ES-I3 (cell line): Measurements from ENCODE around the gene IGFBP7.

Experiments used
- H3K36me3 ChIP-seq: 2 replicates; pipeline ENCODE4 v1.6.1; 2013; ENCODE audit warnings: mild to moderate bottlenecking, low read length, control low read depth, moderate library complexity; ENCODE audit not compliant: insufficient read depth
- H3K4me1 ChIP-seq: 2 replicates; pipeline ENCODE4 v1.6.1; 2013; ENCODE audit warnings: mild to moderate bottlenecking, control low read depth, low read length; ENCODE audit not compliant: insufficient read depth
- H3K9ac ChIP-seq: 2 replicates; pipeline ENCODE4 v1.6.1; 2013; ENCODE audit warnings: low read depth, mild to moderate bottlenecking, low read length, moderate library complexity
- H3K9me3 ChIP-seq: 2 replicates; pipeline ENCODE4 v1.6.1; 2013; ENCODE audit warnings: mild to moderate bottlenecking, low read length, moderate library complexity; ENCODE audit not compliant: control insufficient read depth, insufficient read depth

Gene IGFBP7

DNA sequence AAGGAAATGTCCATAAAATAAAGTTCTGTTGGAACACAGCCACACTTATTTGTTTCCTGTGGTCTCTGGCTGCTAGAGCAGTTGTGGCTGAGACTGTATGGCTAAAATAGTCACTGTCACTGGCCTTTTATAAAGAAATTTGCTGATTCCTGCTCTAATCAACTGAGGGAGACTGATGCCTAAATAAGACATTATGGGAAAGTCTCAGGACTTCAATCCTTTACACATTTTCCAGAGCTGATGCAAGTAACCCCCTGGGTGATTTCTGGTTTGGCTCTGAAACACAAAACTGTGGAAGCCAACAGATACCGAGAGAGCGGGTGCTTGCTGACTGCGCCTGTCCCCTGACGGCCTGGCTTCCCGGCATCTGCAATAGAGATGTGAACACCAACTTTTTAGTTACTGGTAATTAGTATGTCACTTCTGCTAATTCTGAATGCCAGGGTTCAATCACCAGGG, 67.4 kb downstream of the IGFBP7 start:
- Histone ChIP-seq H3K9me3 (peaks cover 5% of the 10 kb centered on the region; the same call in 1 of the 2 replicates), H3K9ac (no peak overlapping the region), H3K36me3 (no peaks in the 10 kb centered on the region), H3K4me1 (peaks cover 14% of the 10 kb centered on the region)

DNA sequence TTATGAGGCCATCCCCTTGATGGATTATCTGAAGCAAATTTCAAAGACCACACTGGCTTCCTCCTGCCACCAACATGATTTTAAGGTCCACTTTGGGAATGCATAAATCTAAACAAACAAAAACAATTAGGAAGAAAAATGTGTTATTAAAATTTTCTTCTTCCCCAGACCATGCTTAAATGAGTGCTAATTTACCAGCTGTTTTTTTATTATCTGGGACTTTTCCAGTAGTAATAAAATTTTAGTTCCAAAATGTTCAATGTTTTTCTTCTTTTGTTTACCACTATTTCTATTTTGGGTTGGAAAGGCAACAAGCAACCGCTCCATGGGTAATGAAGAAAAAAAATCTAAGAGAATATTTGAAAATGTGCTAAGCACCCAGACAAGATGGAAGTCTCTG, 69.2 kb downstream of the IGFBP7 start:
- Histone ChIP-seq H3K9me3 (no peaks in the 10 kb centered on the region), H3K36me3 (no peaks in the 10 kb centered on the region), H3K4me1 (peaks cover 14% of the 10 kb centered on the region), H3K9ac (no peak overlapping the region)

- no peak overlapping the region for H3K9ac ChIP-seq
- peaks cover 14% of the 10 kb centered on the region for H3K4me1 ChIP-seq
- no peaks in the 10 kb centered on the region for H3K9me3 ChIP-seq
- H3K36me3 ChIP-seq: no peaks in the 10 kb centered on the region
Measured at GRCh38 chr4:57040510-57040909, 69.7 kb downstream of the IGFBP7 start.

GRCh38 chr4:57039345-57039744, 70.8 kb downstream of the IGFBP7 start:
- Histone ChIP-seq H3K36me3 (no peaks in the 10 kb centered on the region), H3K9me3 (no peaks in the 10 kb centered on the region), H3K4me1 (peaks cover 14% of the 10 kb centered on the region), H3K9ac (no peak overlapping the region)

- H3K36me3 ChIP-seq: no peaks in the 10 kb centered on the region
- no peak overlapping the region for H3K9ac ChIP-seq
- H3K9me3 ChIP-seq: no peaks in the 10 kb centered on the region
- peaks cover 14% of the 10 kb centered on the region for H3K4me1 ChIP-seq
Measured at GRCh38 chr4:57037982-57038604, 72.1 kb downstream of the IGFBP7 start.

- H3K9ac ChIP-seq: no peak overlapping the region
- H3K4me1 ChIP-seq: peaks cover 5% of the 10 kb centered on the region; the same call in 1 of the 2 replicates
- no peaks in the 10 kb centered on the region for H3K9me3 ChIP-seq
- H3K36me3 ChIP-seq: peaks cover 11% of the 10 kb centered on the region
Measured at GRCh38 chr4:57034520-57034919, 75.7 kb downstream of the IGFBP7 start.

DNA sequence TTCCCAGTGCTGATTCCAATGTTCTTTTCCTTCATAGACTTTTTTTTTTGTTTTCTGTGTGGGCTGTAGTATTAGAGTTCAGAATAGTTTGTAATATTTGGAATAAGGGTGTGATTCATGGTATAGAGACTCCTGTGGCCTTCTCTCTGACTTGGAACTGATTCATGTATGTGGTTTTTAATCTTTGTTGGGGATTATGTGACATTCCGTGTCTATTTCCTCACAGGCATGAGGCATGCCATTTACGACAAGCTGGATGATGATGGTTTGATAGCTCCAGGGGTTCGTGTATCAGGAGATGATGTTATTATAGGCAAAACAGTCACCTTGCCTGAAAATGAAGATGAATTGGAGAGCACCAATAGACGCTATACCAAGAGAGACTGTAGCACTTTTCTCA, 87.1 kb downstream of the IGFBP7 start:
- Histone ChIP-seq H3K36me3 (peaks cover 27% of the 10 kb centered on the region), H3K4me1 (no peaks in the 10 kb centered on the region), H3K9me3 (no peaks in the 10 kb centered on the region), H3K9ac (no peak overlapping the region)

DNA sequence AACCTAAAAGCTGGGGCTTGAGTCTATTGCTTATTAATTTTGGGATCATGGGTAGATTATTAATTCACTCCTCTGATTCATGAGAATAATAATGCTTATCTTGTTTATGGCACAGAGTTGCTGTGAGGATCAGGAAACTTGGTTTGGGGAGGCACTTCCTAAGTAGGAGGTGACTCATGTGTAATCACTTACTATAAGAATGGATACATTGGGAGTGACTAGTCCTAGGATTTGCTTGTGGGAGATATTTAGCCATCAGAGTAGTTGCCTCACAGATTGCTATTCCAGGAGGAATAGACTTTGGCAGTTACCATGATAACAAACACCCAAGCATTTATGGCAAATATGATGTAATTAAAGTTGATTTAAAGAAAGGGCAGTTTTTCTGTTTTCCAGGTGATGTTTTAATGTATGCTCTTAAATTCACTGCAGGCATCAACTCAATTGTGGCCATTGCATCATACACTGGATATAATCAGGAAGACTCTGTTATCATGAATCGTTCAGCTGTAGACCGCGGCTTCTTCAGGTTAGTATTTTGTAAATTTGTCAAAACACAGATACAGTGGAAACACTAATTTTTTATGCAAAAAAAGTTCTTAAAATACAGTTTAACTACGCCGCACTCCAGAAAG, 89.6 kb downstream of the IGFBP7 start:
- Histone ChIP-seq H3K36me3 (peaks cover 37% of the 10 kb centered on the region), H3K4me1 (no peaks in the 10 kb centered on the region), H3K9me3 (no peaks in the 10 kb centered on the region), H3K9ac (no peak overlapping the region)

DNA sequence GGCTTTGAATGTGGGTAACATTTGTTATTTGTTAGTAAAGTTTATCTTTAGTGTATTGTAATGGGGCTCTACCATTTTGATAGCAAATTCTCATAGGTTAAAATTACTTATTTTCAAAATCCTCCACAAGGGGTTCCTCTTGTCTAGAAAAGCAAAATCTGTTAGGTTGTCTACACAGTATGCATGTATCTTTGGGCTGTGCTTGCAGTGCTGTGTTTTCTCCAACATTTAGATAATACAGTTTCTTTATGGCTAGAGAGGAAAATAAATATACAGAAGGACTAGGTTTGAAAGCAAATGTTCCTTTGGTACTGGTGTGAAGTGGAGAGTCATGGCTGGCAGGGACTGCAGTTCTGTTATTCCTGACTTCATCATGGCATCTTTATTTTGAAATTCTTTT, 91.2 kb downstream of the IGFBP7 start:
- Histone ChIP-seq H3K9me3 (no peaks in the 10 kb centered on the region), H3K9ac (no peak overlapping the region), H3K36me3 (peaks cover 30% of the 10 kb centered on the region), H3K4me1 (no peaks in the 10 kb centered on the region)

GRCh38 chr4:57013543-57014120, 96.6 kb downstream of the IGFBP7 start:
- peaks cover 29% of the 10 kb centered on the region for H3K36me3 ChIP-seq
- no peaks in the 10 kb centered on the region for H3K9me3 ChIP-seq
- H3K4me1 ChIP-seq: no peaks in the 10 kb centered on the region
- no peak overlapping the region for H3K9ac ChIP-seq

DNA sequence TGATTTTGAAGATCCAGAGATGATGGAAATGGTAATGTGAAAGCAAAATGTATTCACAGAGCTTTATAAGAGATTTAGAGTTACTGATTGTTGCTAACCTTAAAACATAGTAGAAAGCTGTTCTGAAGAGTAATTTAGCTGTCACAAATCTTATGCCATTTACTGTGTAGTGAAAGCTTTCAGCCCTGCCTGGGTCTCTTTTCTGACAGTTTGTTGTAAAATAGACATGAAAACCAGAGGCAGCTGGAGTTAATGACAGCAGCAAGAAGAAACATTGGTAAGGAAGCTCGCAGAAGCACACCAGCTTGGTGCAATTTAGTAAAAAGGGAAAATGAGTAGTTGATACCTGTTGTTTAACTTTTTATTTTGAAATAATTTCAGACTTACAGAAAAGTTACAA, 110.4 kb downstream of the IGFBP7 start:
- Histone ChIP-seq H3K36me3 (peaks cover 19% of the 10 kb centered on the region), H3K9ac (no peak overlapping the region), H3K9me3 (no peaks in the 10 kb centered on the region), H3K4me1 (no peaks in the 10 kb centered on the region)

DNA sequence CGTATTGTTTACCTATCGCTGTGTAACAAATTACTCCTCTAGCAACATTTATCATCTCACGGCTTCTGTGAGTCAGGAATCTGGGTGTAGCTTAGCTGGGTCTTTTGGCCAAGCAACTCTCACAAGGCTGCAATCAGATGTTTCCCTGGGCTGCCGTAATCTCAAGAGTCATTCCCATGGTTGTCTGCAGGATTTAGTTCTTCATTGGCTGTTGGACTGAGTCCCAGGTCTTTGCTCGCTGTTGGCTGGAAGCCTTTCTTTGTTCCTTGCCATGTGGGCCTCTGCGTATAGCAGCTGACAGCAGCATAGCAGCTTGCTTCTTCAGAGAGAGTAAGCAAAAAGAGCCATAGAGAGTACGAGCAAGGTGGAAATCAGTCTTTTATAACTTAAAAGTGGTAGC, 114.7 kb downstream of the IGFBP7 start:
- Histone ChIP-seq H3K4me1 (no peaks in the 10 kb centered on the region), H3K36me3 (peaks cover 19% of the 10 kb centered on the region), H3K9me3 (no peaks in the 10 kb centered on the region), H3K9ac (no peak overlapping the region)

DNA sequence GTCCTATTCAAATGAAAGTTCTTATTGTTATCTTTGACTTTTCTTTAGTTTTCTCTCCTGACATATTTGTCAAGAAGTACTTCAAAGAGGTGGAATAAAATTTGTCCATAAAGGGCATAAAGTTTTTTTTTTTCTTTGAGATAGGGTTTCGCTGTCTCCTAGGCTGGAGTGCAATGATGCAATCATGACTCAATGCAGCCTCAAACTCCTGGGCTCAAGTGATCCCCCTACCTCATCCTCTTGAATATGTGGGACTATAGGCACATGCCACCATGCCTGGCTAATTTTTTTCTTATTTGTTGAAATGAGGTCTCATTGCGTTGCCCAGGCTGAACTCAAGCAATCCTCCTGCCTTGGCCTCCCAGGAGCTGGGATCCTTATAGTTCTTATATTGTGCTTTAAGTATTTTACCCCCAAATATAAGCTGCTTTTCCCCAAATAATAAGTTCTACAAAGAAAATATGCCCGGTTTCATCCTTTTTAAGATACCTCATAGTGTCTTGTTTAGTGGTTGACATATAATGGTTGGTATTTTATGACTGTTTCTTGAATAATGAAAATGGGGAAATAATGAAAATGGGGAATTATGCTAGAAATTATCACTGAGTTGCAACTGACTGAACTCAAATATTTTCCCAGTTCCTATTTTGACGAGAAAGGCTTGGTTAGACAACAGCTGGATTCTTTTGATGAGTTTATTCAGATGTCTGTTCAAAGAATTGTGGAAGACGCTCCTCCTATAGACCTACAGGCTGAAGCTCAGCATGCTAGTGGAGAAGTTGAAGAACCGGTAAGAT, 119.9 kb downstream of the IGFBP7 start:
- Histone ChIP-seq H3K4me1 (no peaks in the 10 kb centered on the region), H3K9me3 (no peaks in the 10 kb centered on the region), H3K9ac (no peak overlapping the region), H3K36me3 (peaks cover 12% of the 10 kb centered on the region)

- H3K36me3 ChIP-seq: peaks cover 8% of the 10 kb centered on the region
- no peak overlapping the region for H3K9ac ChIP-seq
- H3K9me3 ChIP-seq: no peaks in the 10 kb centered on the region
- H3K4me1 ChIP-seq: no peaks in the 10 kb centered on the region
Measured at GRCh38 chr4:56986952-56987351, 123.2 kb downstream of the IGFBP7 start.
